Measurements from ENCODE around the gene PDLIM5. TPM values are rescaled to one million over a fixed set of nuclear protein-coding genes. Genes with fewer than 3 reads are reported as not detected.
A peak's percentile ranks its signal among the peaks of the same experiment; 100 is the strongest.

PDLIM5 gene
- total RNA-seq, 1 donor from 2014 or later: 75.3 TPM

DNA sequence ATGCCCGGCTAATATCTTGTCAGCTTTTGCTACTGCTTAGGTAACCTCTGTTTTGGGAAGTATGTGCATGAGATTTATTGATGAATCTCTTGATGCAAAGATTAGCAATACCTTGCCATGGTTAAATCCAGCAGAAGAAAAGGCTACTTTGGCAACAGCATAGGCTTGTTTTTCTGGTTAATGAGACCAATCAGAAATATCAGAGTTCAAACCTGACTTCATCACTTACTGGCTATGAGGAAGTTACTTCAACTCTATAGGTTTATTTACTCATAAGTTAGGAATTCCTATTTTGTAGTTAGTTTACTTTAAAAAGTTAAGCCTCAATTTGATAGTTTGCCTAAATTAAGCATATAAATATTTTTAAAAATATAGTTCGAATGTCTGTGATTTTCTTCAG, 93.1 kb downstream of the PDLIM5 start:
- H3K27me3 ChIP-seq (ENCODE audit: control insufficient read depth, insufficient read depth, low read length): no peaks in the 10 kb centered on the region
- H3K36me3 ChIP-seq (ENCODE audit: control insufficient read depth, insufficient read depth, low read length): peaks cover 1% of the 10 kb centered on the region
- TF ChIP-seq CTCF (IDR thresholded peaks at IDR 0.05; ENCODE audit: insufficient read depth, low read length, poor library complexity, severe bottlenecking): no peak
- DNase-seq (ENCODE audit: low read depth): no peak
- no peak overlapping the region for H3K4me3 ChIP-seq (ENCODE audit: low read depth, low read length)

DNA sequence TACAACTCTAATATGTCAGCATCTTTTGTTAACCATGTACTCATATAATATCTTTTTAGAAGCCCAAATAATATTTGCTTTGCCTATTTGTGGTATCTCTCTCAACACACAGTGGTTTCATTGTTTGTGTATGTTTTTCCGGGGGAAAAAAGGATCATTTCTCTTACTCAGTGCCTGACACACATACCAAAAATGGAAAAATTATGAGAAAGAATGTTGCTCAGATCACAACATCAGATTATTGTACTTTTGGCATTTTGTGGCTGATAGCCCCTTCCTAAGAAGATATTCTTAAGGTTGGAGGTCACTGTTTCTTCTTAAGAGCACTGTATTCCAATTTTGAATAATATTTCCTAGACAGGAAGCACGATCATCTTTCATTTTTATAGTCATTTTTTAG, 93.6 kb downstream of the PDLIM5 start:
- TF ChIP-seq CTCF (IDR thresholded peaks at IDR 0.05; ENCODE audit: insufficient read depth, low read length, poor library complexity, severe bottlenecking): no peak
- H3K36me3 ChIP-seq (ENCODE audit: control insufficient read depth, insufficient read depth, low read length): peaks cover 1% of the 10 kb centered on the region
- no peaks in the 10 kb centered on the region for H3K27me3 ChIP-seq (ENCODE audit: control insufficient read depth, insufficient read depth, low read length)
- H3K4me3 ChIP-seq (ENCODE audit: low read depth, low read length): no peak overlapping the region
- no peak for DNase-seq (ENCODE audit: low read depth)

DNA sequence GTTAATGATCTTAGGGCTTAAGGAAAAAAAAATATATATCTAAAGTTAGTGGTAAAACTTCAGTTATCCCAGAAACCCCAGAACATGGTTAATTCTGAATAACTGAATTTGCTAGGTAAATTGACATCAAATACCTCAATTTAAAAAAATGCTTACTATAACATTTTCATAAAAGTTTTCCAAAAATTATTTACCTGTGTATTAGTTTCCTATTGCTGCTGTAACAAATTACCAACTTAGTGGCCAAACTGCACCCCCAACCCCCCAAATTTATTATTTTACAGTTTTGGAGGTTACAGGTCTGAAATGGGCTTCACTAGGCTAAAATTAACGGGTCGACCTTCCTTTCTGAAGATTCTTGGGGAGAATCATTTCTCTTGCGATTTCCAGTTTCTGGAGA, 95.2 kb downstream of the PDLIM5 start:
- no peaks in the 10 kb centered on the region for H3K27me3 ChIP-seq (ENCODE audit: control insufficient read depth, insufficient read depth, low read length)
- no peak for TF ChIP-seq CTCF (IDR thresholded peaks at IDR 0.05; ENCODE audit: insufficient read depth, low read length, poor library complexity, severe bottlenecking)
- DNase-seq (ENCODE audit: low read depth): no peak

GRCh38 chr4:94548571-94548970, 96.8 kb downstream of the PDLIM5 start:
- H3K36me3 ChIP-seq (ENCODE audit: control insufficient read depth, insufficient read depth, low read length): no peaks in the 10 kb centered on the region
- no peak overlapping the region for H3K4me3 ChIP-seq (ENCODE audit: low read depth, low read length)
- TF ChIP-seq CTCF (IDR thresholded peaks at IDR 0.05; ENCODE audit: insufficient read depth, low read length, poor library complexity, severe bottlenecking): no peak
- H3K27me3 ChIP-seq (ENCODE audit: control insufficient read depth, insufficient read depth, low read length): no peaks in the 10 kb centered on the region
- DNase-seq (ENCODE audit: low read depth): peak; percentile 76

More for the DNA sequence above, 95.2 kb downstream of the PDLIM5 start:
- no peak overlapping the region for H3K4me3 ChIP-seq (ENCODE audit: low read depth, low read length)
- no peaks in the 10 kb centered on the region for H3K36me3 ChIP-seq (ENCODE audit: control insufficient read depth, insufficient read depth, low read length)

GRCh38 chr4:94550352-94550751, 98.6 kb downstream of the PDLIM5 start:
- Histone ChIP-seq H3K27me3 (ENCODE audit: control insufficient read depth, insufficient read depth, low read length) (no peaks in the 10 kb centered on the region), H3K36me3 (ENCODE audit: control insufficient read depth, insufficient read depth, low read length) (no peaks in the 10 kb centered on the region), H3K4me3 (ENCODE audit: low read depth, low read length) (no peak overlapping the region)
- no peak for DNase-seq (ENCODE audit: low read depth)
- TF ChIP-seq CTCF (IDR thresholded peaks at IDR 0.05; ENCODE audit: insufficient read depth, low read length, poor library complexity, severe bottlenecking): no peak

DNA sequence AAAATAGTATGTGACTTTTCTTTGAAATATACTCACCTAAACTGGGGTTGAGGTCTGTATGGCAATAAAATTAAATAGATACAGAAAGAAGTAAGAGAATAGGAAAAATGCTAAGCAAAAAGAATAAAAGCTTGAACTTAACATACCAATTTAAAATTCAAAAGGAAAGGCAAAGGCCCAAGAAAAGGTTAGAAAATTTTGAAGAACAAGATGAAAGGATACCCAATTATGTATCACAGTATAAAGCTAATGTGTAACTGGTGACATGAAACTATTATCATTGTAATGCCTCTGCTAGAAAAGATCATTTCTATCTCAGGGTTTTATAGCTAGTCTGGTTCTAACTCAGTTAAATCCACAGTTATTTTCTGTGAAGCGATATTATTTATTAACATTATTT, 99.1 kb downstream of the PDLIM5 start:
- Histone ChIP-seq H3K27me3 (ENCODE audit: control insufficient read depth, insufficient read depth, low read length) (no peaks in the 10 kb centered on the region), H3K4me3 (ENCODE audit: low read depth, low read length) (no peak overlapping the region), H3K36me3 (ENCODE audit: control insufficient read depth, insufficient read depth, low read length) (no peaks in the 10 kb centered on the region)
- no peak for DNase-seq (ENCODE audit: low read depth)
- no peak for TF ChIP-seq CTCF (IDR thresholded peaks at IDR 0.05; ENCODE audit: insufficient read depth, low read length, poor library complexity, severe bottlenecking)

Data from kidney epithelial cell (primary cell).